ENCODE data around the gene DNAH17.

The DNAH17 gene

DNA sequence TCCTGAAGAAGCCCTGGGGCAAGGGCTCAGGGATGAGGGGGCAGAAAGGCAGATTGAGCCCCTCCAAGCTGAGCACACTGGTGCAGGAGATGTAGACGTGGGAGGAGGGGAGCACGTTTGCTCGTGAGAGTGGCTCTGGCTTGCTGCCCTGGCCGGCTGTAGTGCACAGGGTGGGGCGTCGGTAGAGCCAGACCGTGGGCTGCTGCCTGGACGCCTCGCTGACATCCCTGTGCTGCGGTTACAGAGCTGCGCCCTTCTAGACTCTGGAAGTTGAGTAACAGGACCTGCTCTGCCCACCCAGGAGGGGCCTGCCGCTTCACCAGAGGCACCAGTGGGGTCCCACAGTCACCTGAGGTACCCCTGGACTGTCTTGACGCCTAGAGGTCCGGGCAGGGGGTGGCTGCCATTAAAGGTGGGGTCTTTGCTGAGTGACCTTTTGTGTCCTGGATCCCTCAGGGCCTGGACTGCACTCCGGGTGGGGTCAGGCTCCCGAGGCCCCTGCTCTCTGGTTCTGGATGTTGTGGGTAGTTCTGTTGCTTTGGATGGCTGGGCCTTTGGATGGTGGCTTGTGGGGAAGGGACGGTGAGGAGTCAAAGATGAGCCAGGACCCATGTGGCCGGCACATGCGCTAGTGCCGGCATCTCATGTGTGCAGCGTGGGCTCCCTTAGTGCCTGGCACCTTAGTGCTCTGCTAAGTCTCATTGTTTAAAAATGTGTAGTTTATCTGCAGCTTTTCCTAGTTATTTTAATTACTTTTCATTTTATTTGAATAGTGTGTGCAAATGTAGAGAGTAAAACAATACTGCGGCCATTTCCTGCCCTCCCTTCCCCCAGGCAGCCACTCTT, 157.0 kb downstream of the DNAH17 start:
- Histone ChIP-seq H3K9ac (ENCODE audit: low read depth, low read length) (no peak overlapping the region), H3K9me3 (ENCODE audit: control insufficient read depth, insufficient read depth, low read length) (no peaks in the 10 kb centered on the region), H3K36me3 (ENCODE audit: control insufficient read depth, insufficient read depth, low read length) (peaks cover 75% of the 10 kb centered on the region), H3K4me1 (ENCODE audit: control insufficient read depth, insufficient read depth, low read length) (peaks cover 4% of the 10 kb centered on the region; the same call in 1 of the 2 replicates), H3K4me3 (ENCODE audit: low read depth, low read length) (no peak overlapping the region), H3K27me3 (ENCODE audit: control insufficient read depth, insufficient read depth, low read length) (no peaks in the 10 kb centered on the region), H3K27ac (ENCODE audit: low read depth, low read length) (peak overlapping the region; percentile 60)

DNA sequence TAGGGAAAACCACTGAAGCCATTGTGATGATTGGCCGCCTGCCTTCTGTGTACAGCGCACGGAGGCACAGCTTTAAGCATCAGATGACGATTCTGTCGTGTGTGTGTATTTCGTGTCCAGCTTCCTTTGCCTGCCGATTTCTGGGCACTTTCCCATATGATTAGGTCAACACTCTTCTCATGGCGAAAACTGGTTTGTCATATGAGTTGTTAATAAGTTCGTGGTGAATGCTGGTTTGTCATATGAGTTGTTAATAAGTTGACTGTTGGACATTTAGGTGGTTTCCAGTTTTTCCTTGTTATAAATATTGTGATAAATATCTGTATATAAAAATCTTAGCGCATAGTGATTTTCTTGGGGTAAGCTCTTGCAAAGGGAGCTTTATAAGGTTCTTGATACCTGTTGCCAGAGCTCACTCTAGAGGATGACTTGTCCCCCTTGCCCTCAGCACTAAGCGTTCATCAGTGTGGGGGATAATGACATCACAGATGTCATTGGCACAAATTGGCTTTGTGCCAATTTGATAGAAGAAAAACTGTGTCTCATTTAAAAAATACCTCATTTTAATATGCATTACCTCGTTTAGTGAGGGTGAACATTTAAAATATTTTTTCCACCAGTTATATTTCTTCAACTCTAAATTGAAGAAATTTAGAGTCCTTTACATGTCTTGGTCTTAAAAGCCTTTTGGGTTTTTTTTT, 158.7 kb downstream of the DNAH17 start:
- peaks cover 4% of the 10 kb centered on the region; the same call in 1 of the 2 replicates for H3K4me1 ChIP-seq (ENCODE audit: control insufficient read depth, insufficient read depth, low read length)
- no peak overlapping the region for H3K9ac ChIP-seq (ENCODE audit: low read depth, low read length)
- peaks cover 75% of the 10 kb centered on the region for H3K36me3 ChIP-seq (ENCODE audit: control insufficient read depth, insufficient read depth, low read length)

DNA sequence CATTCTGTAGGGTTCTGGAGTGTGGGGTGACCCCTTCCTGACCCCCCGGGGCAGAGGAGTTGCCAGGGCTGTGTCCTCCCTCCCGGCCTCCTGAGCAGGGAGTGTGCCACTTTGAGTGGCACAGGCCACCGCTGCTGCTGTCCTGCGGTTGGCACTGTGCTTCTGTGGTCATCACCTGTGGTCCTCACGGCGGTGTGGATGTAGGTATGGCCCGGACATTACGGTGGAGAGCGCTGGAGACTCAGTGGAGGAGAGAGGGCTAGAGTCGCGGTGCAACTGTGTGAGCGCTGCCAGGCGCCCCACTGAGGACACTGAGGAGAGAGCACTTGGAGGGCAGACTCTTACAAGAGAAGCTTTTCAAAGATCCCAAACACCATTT, 159.7 kb downstream of the DNAH17 start:
- peaks cover 76% of the 10 kb centered on the region for H3K36me3 ChIP-seq (ENCODE audit: control insufficient read depth, insufficient read depth, low read length)
- no peaks in the 10 kb centered on the region for H3K9me3 ChIP-seq (ENCODE audit: control insufficient read depth, insufficient read depth, low read length)
- H3K4me3 ChIP-seq (ENCODE audit: low read depth, low read length) = no peak overlapping the region
- H3K4me1 ChIP-seq (ENCODE audit: control insufficient read depth, insufficient read depth, low read length) = peaks cover 4% of the 10 kb centered on the region; the same call in 1 of the 2 replicates
- no peaks in the 10 kb centered on the region for H3K27me3 ChIP-seq (ENCODE audit: control insufficient read depth, insufficient read depth, low read length)
- H3K27ac ChIP-seq (ENCODE audit: low read depth, low read length) = no peak overlapping the region
- no peak overlapping the region for H3K9ac ChIP-seq (ENCODE audit: low read depth, low read length)

More for the DNA sequence above, 158.7 kb downstream of the DNAH17 start:
- H3K4me3 ChIP-seq (ENCODE audit: low read depth, low read length) = no peak overlapping the region
- no peaks in the 10 kb centered on the region for H3K9me3 ChIP-seq (ENCODE audit: control insufficient read depth, insufficient read depth, low read length)
- no peak overlapping the region for H3K27ac ChIP-seq (ENCODE audit: low read depth, low read length)
- H3K27me3 ChIP-seq (ENCODE audit: control insufficient read depth, insufficient read depth, low read length) = no peaks in the 10 kb centered on the region

DNA sequence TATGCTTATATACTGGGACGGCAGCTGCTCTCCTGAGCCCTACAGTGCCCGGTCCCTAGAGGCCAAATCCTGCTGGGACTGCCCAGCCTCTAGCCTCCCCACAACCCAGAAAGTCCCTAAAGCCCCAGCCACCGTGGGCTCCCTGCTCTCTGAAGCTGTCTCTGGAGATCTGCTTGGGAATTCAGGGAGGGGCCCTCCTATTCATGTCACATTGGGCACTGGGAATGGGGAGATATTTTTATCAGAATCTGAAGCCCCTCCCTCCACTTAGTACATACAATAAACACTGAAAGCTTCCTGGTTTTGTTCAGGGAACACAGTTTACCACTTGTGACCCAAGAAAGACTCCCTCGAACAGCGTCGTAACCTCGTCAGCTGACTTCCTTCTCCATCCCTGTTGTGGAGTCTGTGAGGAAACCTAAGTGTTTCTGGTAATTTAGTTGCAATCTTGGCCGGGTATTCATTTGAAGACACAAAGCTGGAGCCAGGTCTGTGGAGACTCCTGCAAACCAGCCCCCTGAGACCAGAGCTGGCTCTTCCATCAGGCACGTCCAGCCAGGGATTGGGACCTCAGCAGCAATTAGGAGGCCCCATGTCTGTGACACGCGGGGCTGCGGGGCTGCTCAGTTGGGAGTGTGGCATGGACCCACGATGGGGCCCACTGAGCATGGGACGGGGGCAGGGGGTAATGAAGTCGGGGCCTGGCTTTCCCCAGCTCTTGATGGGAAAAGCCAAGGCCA, 160.2 kb downstream of the DNAH17 start:
- H3K9me3 ChIP-seq (ENCODE audit: control insufficient read depth, insufficient read depth, low read length) = no peaks in the 10 kb centered on the region
- H3K36me3 ChIP-seq (ENCODE audit: control insufficient read depth, insufficient read depth, low read length) = peaks cover 73% of the 10 kb centered on the region
- H3K27ac ChIP-seq (ENCODE audit: low read depth, low read length) = no peak overlapping the region
- no peaks in the 10 kb centered on the region for H3K4me1 ChIP-seq (ENCODE audit: control insufficient read depth, insufficient read depth, low read length)
- no peak overlapping the region for H3K4me3 ChIP-seq (ENCODE audit: low read depth, low read length)
- H3K27me3 ChIP-seq (ENCODE audit: control insufficient read depth, insufficient read depth, low read length) = no peaks in the 10 kb centered on the region
- no peak overlapping the region for H3K9ac ChIP-seq (ENCODE audit: low read depth, low read length)

DNA sequence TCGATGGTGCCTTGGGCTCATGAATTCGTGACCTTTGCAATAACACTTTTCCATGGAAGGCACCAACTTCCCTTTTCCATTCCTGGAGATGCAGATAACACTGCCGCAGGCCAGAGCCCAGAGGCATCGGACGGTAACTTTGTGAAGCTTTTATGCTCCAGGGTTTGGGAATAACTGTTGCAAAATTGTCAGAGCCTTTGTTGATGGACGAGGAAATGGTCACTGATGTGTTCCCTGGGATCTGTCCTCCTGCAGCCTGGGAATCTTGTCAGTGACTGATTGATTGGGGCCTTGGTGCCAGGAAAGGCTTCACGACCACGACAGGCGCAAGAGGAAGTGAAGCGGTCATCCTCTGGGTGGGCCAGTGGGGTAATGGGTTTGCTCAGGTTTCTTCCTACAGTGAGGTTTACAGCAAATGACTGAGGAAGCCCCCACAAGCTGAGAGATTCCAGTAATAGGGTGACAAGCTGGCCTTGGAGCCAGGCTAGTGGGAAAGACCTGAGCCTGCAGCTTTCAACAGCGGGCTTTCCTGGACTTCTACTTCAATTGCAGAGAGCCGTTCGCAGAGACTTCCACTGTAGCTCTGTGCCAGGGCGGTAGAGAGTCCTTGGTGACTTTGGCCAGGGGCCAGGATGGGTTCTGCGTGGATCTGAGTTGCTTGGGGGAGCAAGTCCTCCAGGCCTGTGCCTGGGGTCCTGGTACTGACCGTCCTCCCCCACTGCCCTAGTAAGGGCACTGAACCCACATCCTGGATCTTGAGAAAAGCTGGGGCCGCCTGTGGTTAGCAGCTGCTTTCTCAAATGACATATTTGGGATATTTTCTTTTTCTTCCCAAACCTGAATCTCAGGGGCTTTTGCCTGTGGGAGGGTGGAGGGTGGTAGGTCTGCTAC, 161.1 kb downstream of the DNAH17 start:
- no peak overlapping the region for H3K27ac ChIP-seq (ENCODE audit: low read depth, low read length)
- H3K36me3 ChIP-seq (ENCODE audit: control insufficient read depth, insufficient read depth, low read length) = peaks cover 73% of the 10 kb centered on the region
- no peaks in the 10 kb centered on the region for H3K4me1 ChIP-seq (ENCODE audit: control insufficient read depth, insufficient read depth, low read length)
- H3K9me3 ChIP-seq (ENCODE audit: control insufficient read depth, insufficient read depth, low read length) = no peaks in the 10 kb centered on the region
- no peak overlapping the region for H3K9ac ChIP-seq (ENCODE audit: low read depth, low read length)
- H3K27me3 ChIP-seq (ENCODE audit: control insufficient read depth, insufficient read depth, low read length) = no peaks in the 10 kb centered on the region
- H3K4me3 ChIP-seq (ENCODE audit: low read depth, low read length) = no peak overlapping the region

DNA sequence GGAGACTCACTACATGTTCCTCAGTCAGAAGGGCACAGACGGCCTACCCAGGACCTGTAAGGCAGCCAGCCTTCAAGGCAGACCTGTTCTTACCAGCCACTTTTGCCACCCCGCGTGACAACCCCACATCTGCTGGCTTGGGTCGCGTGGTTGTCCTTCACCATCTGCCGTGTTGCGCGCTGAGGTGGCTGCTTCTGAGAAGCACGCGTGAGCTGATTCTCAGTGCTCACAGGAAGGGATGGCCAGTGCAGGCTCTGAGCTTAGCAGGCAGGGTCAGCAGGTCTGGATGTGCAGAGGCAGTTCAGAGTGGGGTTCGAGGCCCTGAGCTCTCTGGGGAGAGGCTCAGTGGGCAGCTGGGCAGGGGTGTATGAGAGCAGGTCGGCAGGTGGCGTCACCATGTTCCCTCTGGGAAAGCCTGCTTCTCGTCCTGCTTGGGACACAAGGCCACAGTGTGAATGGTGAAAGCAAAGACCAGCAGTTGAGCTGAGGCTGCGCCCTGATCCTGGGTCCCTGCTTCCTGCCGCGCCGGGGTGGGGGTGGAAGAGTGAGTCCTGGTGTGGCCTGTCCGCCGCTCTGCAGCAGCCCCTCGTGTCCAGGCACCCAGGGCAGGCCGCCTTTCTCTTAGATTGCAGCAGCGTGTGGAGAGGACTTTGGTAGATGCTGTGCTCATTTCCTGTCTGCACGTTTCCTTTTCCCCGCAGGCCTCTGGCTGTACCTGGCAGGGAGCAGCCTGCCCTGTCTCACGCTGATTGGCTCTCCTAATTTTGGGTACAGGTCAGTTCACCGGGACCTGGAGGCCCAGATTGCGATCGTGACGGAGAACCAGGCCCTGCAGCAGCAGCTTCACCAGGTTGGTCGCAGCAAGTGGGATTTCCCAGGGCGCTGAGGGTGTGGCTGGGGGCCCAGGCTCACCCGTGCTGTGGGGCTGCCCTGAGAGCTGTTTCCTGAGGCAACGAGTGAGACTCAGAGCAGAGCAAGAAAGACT, 162.7 kb downstream of the DNAH17 start:
- no peak overlapping the region for H3K9ac ChIP-seq (ENCODE audit: low read depth, low read length)
- no peak overlapping the region for H3K4me3 ChIP-seq (ENCODE audit: low read depth, low read length)
- no peaks in the 10 kb centered on the region for H3K4me1 ChIP-seq (ENCODE audit: control insufficient read depth, insufficient read depth, low read length)
- peaks cover 63% of the 10 kb centered on the region for H3K36me3 ChIP-seq (ENCODE audit: control insufficient read depth, insufficient read depth, low read length)
- no peak overlapping the region for H3K27ac ChIP-seq (ENCODE audit: low read depth, low read length)
- H3K9me3 ChIP-seq (ENCODE audit: control insufficient read depth, insufficient read depth, low read length) = no peaks in the 10 kb centered on the region
- H3K27me3 ChIP-seq (ENCODE audit: control insufficient read depth, insufficient read depth, low read length) = no peaks in the 10 kb centered on the region

DNA sequence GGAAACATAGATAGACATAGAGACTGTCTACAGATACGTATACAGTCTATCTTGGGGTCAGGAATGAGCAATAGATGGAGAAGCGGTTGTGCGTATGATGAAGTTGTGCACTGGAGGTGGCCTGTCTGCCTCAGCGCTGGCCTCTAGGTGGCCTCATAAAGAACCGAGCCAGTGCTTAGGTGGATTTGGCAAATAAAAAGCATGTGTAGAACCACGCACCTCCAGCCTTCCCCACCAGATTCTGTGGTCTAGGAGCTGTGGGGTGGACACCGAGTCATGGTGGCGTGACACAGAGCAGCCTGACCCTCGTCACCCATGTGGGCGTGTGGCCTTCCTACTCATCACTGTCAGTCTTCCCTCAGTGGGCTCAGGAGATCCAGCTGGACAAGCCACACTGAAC, 164.8 kb downstream of the DNAH17 start:
- Histone ChIP-seq H3K27ac (ENCODE audit: low read depth, low read length) (peak overlapping the region; percentile 14), H3K9ac (ENCODE audit: low read depth, low read length) (no peak overlapping the region), H3K36me3 (ENCODE audit: control insufficient read depth, insufficient read depth, low read length) (peaks cover 65% of the 10 kb centered on the region), H3K4me3 (ENCODE audit: low read depth, low read length) (no peak overlapping the region), H3K9me3 (ENCODE audit: control insufficient read depth, insufficient read depth, low read length) (no peaks in the 10 kb centered on the region), H3K4me1 (ENCODE audit: control insufficient read depth, insufficient read depth, low read length) (no peaks in the 10 kb centered on the region), H3K27me3 (ENCODE audit: control insufficient read depth, insufficient read depth, low read length) (no peaks in the 10 kb centered on the region)

DNA sequence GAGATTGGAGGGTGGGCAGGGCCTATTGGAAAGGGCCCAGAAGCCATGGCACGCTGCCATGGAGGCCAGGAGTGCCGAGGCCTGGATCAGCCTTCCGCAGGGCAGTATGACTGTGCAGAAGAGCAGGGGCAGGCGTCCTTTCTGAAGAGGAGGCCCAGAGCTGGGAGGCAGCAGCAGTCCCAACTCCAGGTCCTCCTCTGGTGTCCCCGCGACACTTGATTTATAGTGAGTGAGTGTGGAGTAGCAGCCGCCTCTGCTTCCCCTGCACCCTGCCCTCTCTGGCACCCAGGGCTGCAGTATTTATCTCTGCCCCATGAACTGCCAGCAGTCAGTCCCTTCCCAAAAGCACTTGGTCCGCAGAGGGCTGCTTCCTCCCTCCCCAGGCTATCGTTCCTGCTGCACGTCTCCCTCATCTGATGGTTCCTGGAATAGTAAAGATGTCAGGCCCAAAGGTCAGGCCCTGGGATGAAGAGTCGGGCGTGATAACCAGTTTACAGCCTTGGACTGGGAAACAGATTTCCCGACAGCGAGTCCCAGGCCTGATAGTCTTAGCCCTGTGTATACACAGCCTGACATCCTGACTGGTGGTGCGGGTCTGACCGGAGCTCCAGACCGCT, 165.8 kb downstream of the DNAH17 start:
- Histone ChIP-seq H3K27ac (ENCODE audit: low read depth, low read length) (peak overlapping the region; percentile 12), H3K4me3 (ENCODE audit: low read depth, low read length) (no peak overlapping the region)

DNA sequence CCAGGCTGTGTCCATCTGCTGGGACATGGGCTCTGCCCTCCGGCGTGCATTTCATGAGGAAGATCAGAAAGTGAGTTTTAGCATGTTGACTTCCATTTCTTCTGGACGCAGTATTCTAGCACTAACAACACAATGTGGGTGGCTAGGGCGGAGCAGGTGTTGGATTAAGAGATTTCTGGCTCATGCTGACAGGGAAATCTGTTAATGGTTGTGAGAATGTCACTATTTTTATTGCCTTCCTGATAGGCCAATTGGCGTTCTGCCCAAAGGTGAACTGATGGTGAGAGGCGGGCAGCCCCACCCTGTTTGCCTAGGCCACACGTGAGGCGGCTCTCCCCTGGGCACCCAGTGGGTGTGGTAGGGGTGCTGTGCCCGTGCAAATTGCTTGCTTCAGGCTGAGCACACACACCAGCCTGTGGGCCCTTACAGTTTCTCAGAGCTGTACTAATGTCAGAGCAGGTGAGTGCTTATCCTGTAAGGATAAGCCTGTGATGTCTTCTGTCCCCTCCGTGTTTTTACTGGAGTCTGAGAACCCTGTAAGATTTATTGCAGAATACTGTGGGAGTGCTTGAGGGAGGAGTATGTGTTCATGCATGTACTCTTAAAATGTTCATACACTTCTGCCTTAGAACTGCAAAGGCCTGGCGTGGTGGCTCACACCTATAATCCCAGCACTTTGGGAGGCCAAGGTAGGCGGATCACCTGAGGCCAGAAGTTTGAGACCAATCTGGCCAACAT, 167.8 kb downstream of the DNAH17 start:
- H3K9ac ChIP-seq (ENCODE audit: low read depth, low read length) = no peak overlapping the region
- no peaks in the 10 kb centered on the region for H3K9me3 ChIP-seq (ENCODE audit: control insufficient read depth, insufficient read depth, low read length)
- H3K27ac ChIP-seq (ENCODE audit: low read depth, low read length) = no peak overlapping the region
- H3K4me3 ChIP-seq (ENCODE audit: low read depth, low read length) = no peak overlapping the region
- no peaks in the 10 kb centered on the region for H3K27me3 ChIP-seq (ENCODE audit: control insufficient read depth, insufficient read depth, low read length)
- peaks cover 60% of the 10 kb centered on the region for H3K36me3 ChIP-seq (ENCODE audit: control insufficient read depth, insufficient read depth, low read length)
- H3K4me1 ChIP-seq (ENCODE audit: control insufficient read depth, insufficient read depth, low read length) = no peaks in the 10 kb centered on the region

More for the DNA sequence above, 165.8 kb downstream of the DNAH17 start:
- Histone ChIP-seq H3K36me3 (ENCODE audit: control insufficient read depth, insufficient read depth, low read length) (peaks cover 65% of the 10 kb centered on the region), H3K4me1 (ENCODE audit: control insufficient read depth, insufficient read depth, low read length) (no peaks in the 10 kb centered on the region), H3K9ac (ENCODE audit: low read depth, low read length) (no peak overlapping the region), H3K9me3 (ENCODE audit: control insufficient read depth, insufficient read depth, low read length) (no peaks in the 10 kb centered on the region), H3K27me3 (ENCODE audit: control insufficient read depth, insufficient read depth, low read length) (no peaks in the 10 kb centered on the region)
